Mesenchymal stem cell (in vitro differentiated cells and primary cell): ENCODE results near the gene NPAS3.

ENCODE experiments used
- DNase-seq: peaks from one replicate; pipeline ENCODE4 v3.0.0-alpha.2; 2013
- H2AFZ ChIP-seq: one replicate; pipeline ENCODE4 v1.6.1; 2013; ENCODE audit warnings: low read depth, mild to moderate bottlenecking, control low read depth, inconsistent platforms, low read length, moderate library complexity
- H2AK5ac ChIP-seq: 2 replicates; pipeline ENCODE4 v1.6.1; 2013; ENCODE audit warnings: low read length, moderate library complexity, mild to moderate bottlenecking, inconsistent platforms; ENCODE audit not compliant: severe bottlenecking
- H2BK120ac ChIP-seq: one replicate; pipeline ENCODE4 v1.6.1; 2013; ENCODE audit warnings: low read depth, mild to moderate bottlenecking, inconsistent platforms, low read length, moderate library complexity
- H2BK12ac ChIP-seq, 2 experiments: one replicate each; pipeline ENCODE4 v1.6.1; 2013; ENCODE audit warnings: inconsistent platforms in 2 of 2, low read length in 2 of 2, mild to moderate bottlenecking in 2 of 2, moderate library complexity in 2 of 2, control low read depth in 1 of 2
- H2BK15ac ChIP-seq: one replicate; pipeline ENCODE4 v1.6.1; 2013; ENCODE audit warnings: mild to moderate bottlenecking, low read depth, inconsistent platforms; ENCODE audit not compliant: poor library complexity, severe bottlenecking
- H2BK5ac ChIP-seq: 2 replicates; pipeline ENCODE4 v1.6.1; 2013; ENCODE audit warnings: low read depth, mild to moderate bottlenecking, low read length, control low read depth, inconsistent platforms; ENCODE audit not compliant: poor library complexity, severe bottlenecking
- H3K14ac ChIP-seq, 2 experiments: one replicate each; pipeline ENCODE4 v1.6.1; 2013; ENCODE audit warnings: inconsistent platforms in 2 of 2, low read length in 2 of 2, control low read depth in 1 of 2, mild to moderate bottlenecking in 1 of 2, moderate library complexity in 1 of 2
- H3K18ac ChIP-seq, 2 experiments: one replicate each; pipeline ENCODE4 v1.6.1; 2013; ENCODE audit warnings: inconsistent platforms in 2 of 2, low read length in 2 of 2, control low read depth in 1 of 2, low read depth in 1 of 2, mild to moderate bottlenecking in 1 of 2
- H3K23ac ChIP-seq, 2 experiments: one replicate each; pipeline ENCODE4 v1.6.1; 2013; ENCODE audit warnings: inconsistent platforms in 2 of 2, low read length in 2 of 2, mild to moderate bottlenecking in 2 of 2, moderate library complexity in 2 of 2, control low read depth in 1 of 2
- H3K27ac ChIP-seq: 2 replicates; pipeline ENCODE4 v1.5.1; 2013; ENCODE audit warnings: mild to moderate bottlenecking, moderate library complexity, low read length, control low read depth, inconsistent platforms; ENCODE audit not compliant: poor library complexity, severe bottlenecking
- H3K27me3 ChIP-seq, 2 experiments: 2 replicates each; pipeline versions ENCODE4 v1.6.1 to v1.7.0; 2013; ENCODE audit warnings: low read length in 2 of 2, mild to moderate bottlenecking in 2 of 2, moderate library complexity in 2 of 2, control low read depth in 1 of 2, inconsistent platforms in 1 of 2; ENCODE audit not compliant: control insufficient read depth in 1 of 2, insufficient read depth in 1 of 2
- H3K36me3 ChIP-seq, 2 experiments: 2 replicates each; pipeline versions ENCODE4 v1.6.1 to v1.7.0; 2013; ENCODE audit warnings: low read length in 2 of 2, control low read depth in 1 of 2, inconsistent platforms in 1 of 2, low read depth in 1 of 2, mild to moderate bottlenecking in 1 of 2; ENCODE audit not compliant: insufficient read depth in 2 of 2, control insufficient read depth in 1 of 2
- H3K4ac ChIP-seq, 2 experiments: one replicate each; pipeline ENCODE4 v1.6.1; 2013; ENCODE audit warnings: inconsistent platforms in 2 of 2, low read length in 2 of 2, mild to moderate bottlenecking in 2 of 2, moderate library complexity in 2 of 2, control low read depth in 1 of 2, low read depth in 1 of 2
- H3K4me1 ChIP-seq: 2 replicates; pipeline ENCODE4 v1.6.1; 2013; ENCODE audit warnings: low read depth, low read length, control low read depth; ENCODE audit not compliant: control insufficient read depth, insufficient read depth
- H3K4me2 ChIP-seq: 2 replicates; pipeline ENCODE4 v1.6.1; 2013; ENCODE audit warnings: low read length, mild to moderate bottlenecking, inconsistent platforms; ENCODE audit not compliant: poor library complexity, severe bottlenecking
- H3K4me3 ChIP-seq, 2 experiments: 2 replicates each; pipeline versions ENCODE4 v1.5.1 to v1.7.0; 2013; ENCODE audit warnings: low read length in 2 of 2, mild to moderate bottlenecking in 2 of 2, control low read depth in 1 of 2, low read depth in 1 of 2; ENCODE audit not compliant: insufficient read depth in 1 of 2
- H3K79me1 ChIP-seq: replicated peaks from 2 replicates; pipeline ENCODE4 v1.6.1; 2013; ENCODE audit warnings: mild to moderate bottlenecking, control low read depth, low read length, inconsistent platforms; ENCODE audit not compliant: poor library complexity, severe bottlenecking
- H3K9ac ChIP-seq: 2 replicates; pipeline ENCODE4 v1.7.0; 2013; ENCODE audit warnings: mild to moderate bottlenecking, low read length, moderate library complexity
- H3K9me3 ChIP-seq: 2 replicates; pipeline ENCODE4 v1.7.0; 2013; ENCODE audit warnings: mild to moderate bottlenecking, low read length; ENCODE audit not compliant: control insufficient read depth
- H4K8ac ChIP-seq: one replicate; pipeline ENCODE4 v1.6.1; 2013; ENCODE audit warnings: inconsistent platforms, mild to moderate bottlenecking, low read length, moderate library complexity
- H4K91ac ChIP-seq: one replicate; pipeline ENCODE4 v1.6.1; 2013; ENCODE audit warnings: mild to moderate bottlenecking, low read length, inconsistent platforms
- WGBS: methylation state at CpG from one replicate; pipeline ENCODE4 v1.1.7; 2013; ENCODE audit warnings: mixed read lengths; 5-methylcytosine and 5-hydroxymethylcytosine counted together

The NPAS3 gene

GRCh38 chr14:33477797-33478196, 539.1 kb downstream of the NPAS3 start:
- Histone ChIP-seq H3K23ac (no peak overlapping the region), H3K4me3 (no peak overlapping the region), H2AK5ac (no peak overlapping the region), H3K4me1 (no peaks in the 10 kb centered on the region), H2BK5ac (no peak overlapping the region), H3K9ac (no peak overlapping the region), H2BK12ac (no peak overlapping the region), H3K27ac (no peak overlapping the region), H3K4me2 (no peak overlapping the region), H2BK15ac (no peak overlapping the region), H3K79me1 (no peaks in the 10 kb centered on the region), H2AFZ (no peak overlapping the region), H4K91ac (no peak overlapping the region), H3K4ac (no peak overlapping the region), H4K8ac (no peak overlapping the region), H3K27me3 (no peaks in the 10 kb centered on the region), H3K9me3 (no peaks in the 10 kb centered on the region), H3K14ac (no peak overlapping the region), H3K36me3 (no peaks in the 10 kb centered on the region), H2BK120ac (no peak overlapping the region), H3K18ac (no peak overlapping the region)
- WGBS = 100% methylated on average over 1 of the region's 3 CpGs
- no peak for DNase-seq

- no peak overlapping the region for H3K9ac ChIP-seq
These were observed 541.6 kb downstream of the NPAS3 start for GRCh38 chr14:33480071-33480886.

GRCh38 chr14:33480887-33481184, 542.2 kb downstream of the NPAS3 start:
- Histone ChIP-seq H2BK12ac (no peak overlapping the region), H3K36me3 (no peaks in the 10 kb centered on the region), H2AK5ac (no peak overlapping the region), H3K9ac (no peak overlapping the region), H3K23ac (no peak overlapping the region), H3K9me3 (no peaks in the 10 kb centered on the region), H3K4me2 (no peak overlapping the region), H2BK15ac (no peak overlapping the region), H3K14ac (no peak overlapping the region), H4K8ac (no peak overlapping the region), H3K4ac (no peak overlapping the region), H3K27me3 (no peaks in the 10 kb centered on the region), H3K4me1 (no peaks in the 10 kb centered on the region), H2BK120ac (no peak overlapping the region), H3K18ac (no peak overlapping the region), H3K27ac (no peak overlapping the region), H2BK5ac (no peak overlapping the region), H3K79me1 (no peaks in the 10 kb centered on the region), H4K91ac (no peak overlapping the region), H2AFZ (no peak overlapping the region), H3K4me3 (no peak overlapping the region)
- no peak for DNase-seq
- 89% methylated on average over 3 of the region's 3 CpGs for WGBS

More at GRCh38 chr14:33480071-33480886, 541.6 kb downstream of the NPAS3 start:
- H3K27me3 ChIP-seq = no peaks in the 10 kb centered on the region
- H2BK120ac ChIP-seq = no peak overlapping the region
- no peak overlapping the region for H2BK12ac ChIP-seq
- H3K14ac ChIP-seq = no peak overlapping the region
- no peak overlapping the region for H3K4me2 ChIP-seq
- H2BK15ac ChIP-seq = no peak overlapping the region
- no peak overlapping the region for H3K27ac ChIP-seq
- no peaks in the 10 kb centered on the region for H3K4me1 ChIP-seq
- H3K23ac ChIP-seq = no peak overlapping the region
- H2AK5ac ChIP-seq = no peak overlapping the region
- no peaks in the 10 kb centered on the region for H3K9me3 ChIP-seq
- H4K91ac ChIP-seq = no peak overlapping the region
- WGBS = 84% methylated on average over 4 of the region's 9 CpGs
- H3K79me1 ChIP-seq = no peaks in the 10 kb centered on the region
- H3K4ac ChIP-seq = no peak overlapping the region
- no peak overlapping the region for H4K8ac ChIP-seq
- H3K36me3 ChIP-seq = no peaks in the 10 kb centered on the region
- H3K4me3 ChIP-seq = no peak overlapping the region
- no peak overlapping the region for H2BK5ac ChIP-seq
- H3K18ac ChIP-seq = no peak overlapping the region
- no peak overlapping the region for H2AFZ ChIP-seq
- DNase-seq = no peak

GRCh38 chr14:33483110-33483509, 544.4 kb downstream of the NPAS3 start:
- Histone ChIP-seq H2BK5ac (no peak overlapping the region), H3K23ac (no peak overlapping the region), H2AFZ (no peak overlapping the region), H3K79me1 (no peaks in the 10 kb centered on the region), H3K4me2 (no peak overlapping the region), H3K9me3 (no peaks in the 10 kb centered on the region), H3K36me3 (no peaks in the 10 kb centered on the region), H4K8ac (no peak overlapping the region), H2BK120ac (no peak overlapping the region), H3K9ac (no peak overlapping the region), H3K27ac (no peak overlapping the region), H2AK5ac (no peak overlapping the region), H3K27me3 (no peaks in the 10 kb centered on the region), H3K4me1 (no peaks in the 10 kb centered on the region), H2BK15ac (no peak overlapping the region), H4K91ac (no peak overlapping the region), H3K4ac (no peak overlapping the region), H3K4me3 (no peak overlapping the region), H3K14ac (no peak overlapping the region), H3K18ac (no peak overlapping the region), H2BK12ac (no peak overlapping the region)
- WGBS = 100% methylated on average over 5 of the region's 6 CpGs
- no peak for DNase-seq
